NCI-H2227 (cell line): ENCODE measurements around the gene DOCK4.
"Not testable (repeated sequence)": the region's sequence is repeated elsewhere in the genome, so short reads cannot be mapped to it uniquely, and the experiment has no call there.

Experiments used
- DNase-seq: peaks from one replicate; lab custom pipeline; 2025; ENCODE audit not compliant: unreplicated experiment; lab: John Stamatoyannopoulos, UW

DOCK4 gene

DNA sequence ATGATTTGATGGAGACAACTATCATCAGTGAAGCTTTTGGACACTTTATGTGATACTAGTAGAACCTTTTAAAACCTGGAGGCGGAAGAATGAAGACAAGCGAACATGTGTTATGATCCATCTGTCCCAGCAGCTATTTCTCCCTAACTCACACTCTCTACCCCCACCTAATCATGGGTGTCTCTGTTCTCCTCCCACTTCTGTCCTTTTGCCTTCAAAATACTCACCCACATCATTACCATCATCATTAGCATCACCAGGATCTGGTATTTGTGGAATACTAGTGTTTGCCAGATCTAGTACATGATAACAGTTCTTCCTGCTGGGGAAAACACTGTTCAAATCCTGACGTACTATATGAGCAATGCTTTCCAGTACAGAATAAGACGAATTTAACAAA is 287.7 kb downstream of the DOCK4 start:
- no peak for DNase-seq

DNA sequence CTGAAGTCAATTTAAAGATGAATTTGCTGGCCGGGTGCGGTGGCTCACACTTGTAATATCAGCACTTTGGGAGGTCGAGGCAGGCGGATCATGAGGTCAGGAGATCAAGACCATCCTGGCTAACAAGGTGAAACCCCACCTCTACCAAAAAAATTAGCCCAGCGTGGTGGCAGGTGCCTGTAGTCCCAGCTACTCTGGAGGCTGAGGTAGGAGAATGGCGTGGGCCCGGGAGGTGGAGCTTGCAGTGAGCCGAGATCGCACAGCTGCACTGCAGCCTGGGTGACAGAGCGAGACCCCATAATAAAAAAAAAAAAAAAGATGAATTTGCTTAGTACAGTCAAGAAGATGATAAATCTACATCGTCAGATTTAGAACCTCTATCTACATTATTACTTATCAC is 288.8 kb downstream of the DOCK4 start:
- DNase-seq: not testable (repeated sequence)

GRCh38 chr7:111914291-111914690 is 291.9 kb downstream of the DOCK4 start:
- DNase-seq: no peak

GRCh38 chr7:111911166-111911961 is 294.8 kb downstream of the DOCK4 start:
- peak; percentile 75 for DNase-seq

- DNase-seq: peak; percentile 49
Measured at GRCh38 chr7:111910656-111911055, 295.5 kb downstream of the DOCK4 start.

DNA sequence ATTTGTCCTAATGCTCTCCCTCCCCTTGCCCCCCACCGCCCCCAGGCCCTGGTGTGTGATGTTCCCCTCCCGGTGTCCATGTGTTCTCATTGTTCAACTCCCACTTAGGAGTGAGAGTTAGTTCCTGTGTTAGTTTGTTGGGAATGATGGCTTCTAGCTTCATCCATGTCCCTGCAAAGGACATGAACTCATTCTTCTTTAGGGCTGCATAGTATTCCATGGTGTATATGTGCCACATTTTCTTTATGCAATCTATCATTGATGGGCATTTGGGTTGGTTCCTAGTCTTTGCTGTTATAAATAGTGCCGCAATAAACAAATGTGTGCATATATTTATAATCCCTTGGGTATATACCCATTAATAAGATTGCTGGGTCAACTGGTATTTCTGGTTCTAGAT is 297.5 kb downstream of the DOCK4 start:
- DNase-seq: not testable (repeated sequence)

DNA sequence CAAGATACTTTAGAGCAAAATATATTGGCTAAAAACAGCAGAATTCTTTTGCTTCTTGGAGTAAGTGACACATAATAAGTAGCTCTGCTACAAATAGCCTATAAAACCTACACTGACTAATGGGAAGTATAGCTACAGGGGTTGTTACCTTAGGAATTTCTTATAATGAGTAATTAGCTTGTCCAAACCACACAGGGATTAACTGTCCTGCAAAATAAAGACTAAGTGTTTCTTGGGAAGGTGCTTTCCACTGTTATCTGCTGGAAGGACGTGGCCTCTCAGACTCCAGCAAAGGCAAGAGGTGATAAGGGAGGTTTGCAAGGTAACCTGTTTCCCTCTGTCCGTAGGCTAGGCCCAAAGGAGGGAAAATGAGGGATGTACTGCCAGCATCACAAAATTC is 302.4 kb downstream of the DOCK4 start:
- DNase-seq: no peak

GRCh38 chr7:111903016-111903415 is 303.2 kb downstream of the DOCK4 start:
- no peak for DNase-seq

DNA sequence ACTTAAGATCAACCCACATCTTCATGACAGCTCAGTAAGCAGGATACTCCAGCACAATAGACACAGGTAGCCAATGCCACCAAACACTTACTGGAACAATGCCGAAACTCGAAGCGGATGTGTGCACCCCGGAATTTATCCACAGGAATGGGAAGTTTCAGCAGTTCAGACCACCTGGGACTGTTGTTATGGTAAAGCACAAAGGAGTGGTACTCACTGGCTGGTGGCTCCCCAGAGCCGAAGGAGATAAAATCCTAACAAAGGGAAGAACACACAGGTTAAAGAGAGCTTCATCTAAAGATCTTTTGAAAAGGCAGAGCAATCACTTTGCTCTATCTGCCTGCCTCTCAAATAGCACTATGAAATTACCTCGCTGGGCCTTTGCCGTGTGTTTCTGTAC is 305.9 kb downstream of the DOCK4 start:
- no peak for DNase-seq

DNA sequence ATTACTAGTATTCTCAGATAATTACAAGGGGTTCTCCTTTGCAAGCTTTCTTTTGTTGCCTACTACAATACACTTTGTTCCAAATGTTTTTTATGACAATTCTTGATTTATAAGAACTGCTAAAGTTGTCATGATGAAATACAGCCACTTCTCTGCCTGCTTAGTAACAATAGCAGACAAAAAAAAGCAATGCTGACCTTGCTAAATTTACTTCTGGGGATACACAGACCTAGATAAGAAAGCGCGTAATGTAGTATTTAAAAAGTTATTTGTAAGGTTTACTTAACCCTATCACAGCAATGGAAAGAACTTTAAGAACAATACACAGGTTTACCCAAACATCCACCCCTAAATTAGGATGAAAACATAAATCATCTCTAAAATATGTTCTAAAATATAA is 311.1 kb downstream of the DOCK4 start:
- no peak for DNase-seq

- no peak for DNase-seq
Measured at GRCh38 chr7:111894518-111894917, 311.7 kb downstream of the DOCK4 start.

DNA sequence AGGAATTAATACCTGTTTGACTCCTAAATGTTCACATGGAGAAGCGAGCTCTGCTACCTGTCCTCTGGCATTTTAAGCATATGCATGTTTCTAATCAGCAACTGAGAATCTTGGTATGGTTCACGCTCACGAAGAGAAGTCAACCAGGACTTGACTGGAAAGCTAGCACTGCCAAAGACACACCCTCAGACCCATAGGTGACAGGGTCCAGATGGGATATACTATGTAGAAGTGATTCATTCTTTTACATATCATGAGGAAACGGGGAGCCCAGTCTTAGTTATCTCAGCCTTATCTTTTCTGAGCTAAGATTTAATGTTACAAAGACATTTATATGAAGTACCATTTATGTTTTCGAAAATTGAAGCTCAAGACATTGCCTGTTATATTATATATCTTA is 313.0 kb downstream of the DOCK4 start:
- no peak for DNase-seq

- no peak for DNase-seq
Measured at GRCh38 chr7:111892588-111892987, 313.6 kb downstream of the DOCK4 start.

- no peak for DNase-seq
Measured at GRCh38 chr7:111887734-111888133, 318.5 kb downstream of the DOCK4 start.

DNA sequence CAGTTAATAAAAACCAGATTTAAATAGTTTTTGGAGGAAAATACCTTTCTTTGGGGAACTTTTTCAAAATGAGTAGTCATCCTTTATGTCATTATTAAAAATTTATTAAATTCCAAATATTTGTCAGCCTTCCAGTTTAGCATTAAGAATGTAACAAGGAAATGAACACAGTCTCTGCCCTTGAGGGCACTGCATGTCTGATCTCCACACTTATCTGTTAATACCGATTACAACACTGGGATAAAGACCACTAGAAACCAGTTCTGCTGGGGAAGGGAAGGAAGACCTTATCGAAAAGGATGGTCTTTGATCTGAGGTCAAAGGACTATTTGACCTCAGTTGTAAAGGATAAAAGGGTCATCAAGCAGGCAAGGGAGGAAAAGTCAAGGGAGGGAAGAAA is 320.0 kb downstream of the DOCK4 start:
- no peak for DNase-seq

- no peak for DNase-seq
Measured at GRCh38 chr7:111883241-111883640, 323.0 kb downstream of the DOCK4 start.

GRCh38 chr7:111878785-111879184 is 327.4 kb downstream of the DOCK4 start:
- DNase-seq: no peak

GRCh38 chr7:111877931-111878330 is 328.3 kb downstream of the DOCK4 start:
- no peak for DNase-seq

DNA sequence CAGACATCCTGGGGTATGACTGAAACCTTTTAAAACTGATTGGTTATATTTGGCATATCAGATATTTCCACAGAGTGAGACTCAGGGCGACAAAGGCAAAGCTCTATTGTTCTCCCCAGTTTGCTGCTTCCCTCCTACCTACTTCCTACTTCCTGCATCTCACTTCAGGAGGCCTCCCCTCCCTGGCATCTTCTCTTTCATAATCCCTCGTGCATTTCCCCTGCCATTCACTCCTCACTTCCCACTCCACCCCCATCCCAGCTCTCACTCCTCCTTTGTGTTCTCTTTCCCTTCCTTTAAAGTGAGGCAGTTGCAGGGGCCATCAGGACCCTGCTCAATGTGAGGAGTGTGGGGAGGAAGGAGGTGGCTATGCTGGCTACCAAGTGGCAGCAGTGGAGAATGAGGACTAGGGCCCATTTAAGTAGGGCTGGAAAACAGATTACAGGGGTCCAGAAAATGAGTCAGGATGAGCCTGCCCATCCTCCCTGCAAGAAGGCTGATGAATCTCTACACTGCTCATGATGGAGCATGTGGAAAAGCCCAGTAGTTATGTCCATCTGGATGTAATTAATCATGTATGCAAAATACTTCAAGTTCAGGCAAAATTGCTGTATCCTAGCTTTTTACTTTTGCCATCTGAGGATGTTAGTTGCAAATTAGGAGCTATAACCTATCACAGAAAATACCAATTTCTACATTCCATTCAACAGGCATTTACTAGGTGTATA is 332.1 kb downstream of the DOCK4 start:
- DNase-seq: no peak

GRCh38 chr7:111873326-111873646 is 332.9 kb downstream of the DOCK4 start:
- DNase-seq: no peak

DNA sequence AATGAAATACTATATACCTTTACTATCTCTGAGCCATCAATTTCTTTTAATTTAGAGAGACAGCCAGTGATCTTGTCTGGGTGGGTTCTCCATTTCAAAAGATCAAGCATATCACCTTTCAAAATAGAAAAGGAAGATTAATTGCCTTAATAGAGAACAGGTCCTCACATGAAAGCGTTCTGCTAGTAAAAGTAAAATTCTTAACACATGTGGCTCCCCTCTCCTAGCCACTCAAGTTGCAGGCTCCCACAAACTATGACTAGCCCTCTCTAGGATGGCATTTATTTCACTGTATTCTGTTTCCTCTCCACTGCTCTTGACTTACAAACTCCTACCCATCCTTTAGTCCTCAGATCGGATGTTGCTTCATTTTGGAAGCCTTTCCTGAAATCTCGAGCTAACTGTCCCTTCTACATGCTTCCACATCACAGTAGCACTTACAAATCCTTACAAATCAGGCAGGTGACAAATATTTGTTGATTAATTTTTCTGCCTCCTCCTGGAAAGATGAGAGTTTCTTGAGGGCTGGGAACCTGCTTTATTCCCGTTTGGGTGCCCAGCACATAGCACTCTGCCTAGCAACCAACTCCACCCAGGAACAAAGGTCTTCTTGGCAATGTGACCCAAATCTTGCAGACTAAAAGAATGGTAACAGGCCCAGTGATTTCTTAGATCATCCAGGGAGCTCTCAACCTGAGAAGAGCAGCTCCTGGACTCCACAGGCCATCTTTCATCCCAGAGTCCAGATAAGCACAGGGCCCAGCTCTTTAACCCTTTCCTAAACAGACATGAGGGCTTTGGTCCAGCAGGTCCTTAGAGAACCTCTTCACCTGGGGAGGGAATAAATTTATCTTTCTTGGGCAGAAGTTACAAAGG is 333.5 kb downstream of the DOCK4 start:
- no peak for DNase-seq

DNA sequence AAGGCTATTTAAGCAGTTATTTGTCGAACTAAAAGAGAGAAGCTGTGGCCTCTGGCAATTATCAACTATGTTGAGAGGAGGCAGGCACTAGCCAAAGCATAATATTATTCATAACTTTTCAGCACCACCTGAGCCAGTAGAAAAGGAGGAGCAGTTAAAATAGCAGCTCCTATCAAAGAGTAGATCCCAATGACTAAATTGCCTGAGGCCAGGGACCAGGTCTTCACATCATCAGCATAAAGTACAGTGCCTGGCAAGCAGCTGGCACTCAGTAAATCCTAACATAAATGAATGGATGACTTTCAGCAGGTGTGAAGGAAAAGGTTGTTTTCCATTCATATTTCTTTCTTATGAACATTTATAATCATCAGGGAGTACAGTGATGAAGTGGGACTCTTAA is 334.9 kb downstream of the DOCK4 start:
- no peak for DNase-seq
